Measurements from ENCODE around the gene ACVR1B.
A peak's percentile ranks its signal among the peaks of the same experiment; 100 is the strongest.

ACVR1B gene

DNA sequence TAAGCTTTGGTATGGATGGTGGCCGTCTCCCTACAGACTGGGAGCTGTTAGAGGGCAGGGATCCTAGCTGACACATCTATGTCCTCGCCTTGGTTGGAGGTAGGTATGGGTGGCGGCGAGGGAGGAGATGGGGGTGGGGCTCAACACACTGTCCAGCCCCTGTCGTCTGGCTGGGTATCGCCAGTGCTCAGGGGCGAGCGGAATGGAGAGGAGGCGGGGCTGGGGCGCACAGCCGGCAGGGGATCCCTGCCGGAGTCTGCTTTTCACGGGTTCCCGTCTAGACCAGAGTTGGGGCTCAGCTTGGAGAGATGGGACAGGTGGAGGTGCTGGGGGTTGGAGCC lies 71.3 kb downstream of the ACVR1B start:
- no peak for DNase-seq (ENCODE audit: low spot score)

DNA sequence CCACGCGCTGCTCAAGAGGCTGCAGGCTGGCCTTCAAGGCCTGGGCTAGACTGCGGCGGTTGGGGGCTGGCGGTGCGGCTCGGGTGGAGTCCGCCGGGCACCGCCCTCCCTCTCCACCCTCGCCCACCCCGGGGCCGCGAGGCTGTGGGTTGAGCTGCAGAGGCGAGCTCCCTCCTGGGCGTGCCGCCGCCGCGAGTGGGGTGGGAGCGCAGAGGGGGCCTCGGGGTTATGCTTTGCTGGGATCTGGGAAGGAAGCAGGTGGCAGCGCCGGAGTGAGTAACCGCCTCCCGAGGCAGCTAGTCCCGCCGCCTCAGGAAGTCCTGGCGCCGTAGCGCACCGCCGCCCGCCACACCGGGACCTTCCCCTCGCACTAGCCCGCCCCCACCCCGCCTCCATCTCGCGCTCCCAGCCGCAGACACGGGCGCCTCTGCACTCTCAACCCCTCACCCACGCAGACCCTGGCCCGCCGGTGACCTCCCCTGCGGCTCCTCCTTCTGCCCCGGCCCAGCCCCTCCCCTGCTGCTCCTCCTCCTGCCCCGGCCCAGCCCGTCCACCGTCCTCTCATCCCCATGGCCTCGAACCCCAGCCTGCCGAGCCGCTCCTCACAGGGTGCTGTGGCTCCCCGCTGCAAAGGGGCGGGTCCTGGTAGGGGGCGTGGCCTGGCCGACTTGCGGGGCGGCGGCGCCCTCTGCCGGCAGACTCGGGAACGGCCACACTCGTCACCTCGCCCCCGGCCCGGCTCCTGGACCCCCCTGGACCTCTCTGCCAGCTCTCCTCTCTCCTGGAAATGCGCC lies 71.9 kb downstream of the ACVR1B start:
- peak; percentile 88 for DNase-seq (ENCODE audit: low spot score)

DNA sequence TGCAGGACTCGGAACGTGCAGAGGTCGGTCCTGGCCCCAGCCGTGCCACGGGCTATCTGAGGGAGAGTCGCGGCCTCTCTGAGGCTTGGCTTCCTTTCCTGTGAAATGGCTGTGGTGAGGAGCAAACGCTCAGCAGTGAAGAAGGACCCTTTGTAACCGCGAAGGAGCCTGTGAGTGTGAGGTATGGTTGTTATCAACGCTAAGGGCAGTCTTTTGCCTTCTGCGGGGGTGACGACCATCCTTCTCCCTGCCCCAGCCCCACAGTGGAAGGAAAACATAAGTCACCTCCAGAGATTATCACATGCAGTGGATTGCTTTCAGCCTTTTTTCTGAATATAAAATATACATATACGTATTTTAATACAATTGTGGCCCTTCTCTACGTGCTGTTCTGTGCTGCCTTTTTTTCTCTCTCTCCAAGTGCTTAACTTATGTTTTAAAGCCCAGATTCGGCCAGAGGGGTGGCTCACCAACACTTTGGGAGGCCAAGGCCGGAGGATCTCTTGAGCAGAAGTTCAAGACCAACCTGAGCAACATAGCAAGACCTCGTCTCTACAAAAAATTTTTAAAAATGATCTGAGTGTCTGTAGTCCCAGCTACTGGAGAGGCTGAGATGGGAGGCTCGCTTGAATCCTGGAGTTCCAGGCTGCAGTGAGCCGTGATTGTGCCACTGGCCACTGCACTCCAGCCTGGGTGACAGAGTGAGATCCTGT lies 72.6 kb downstream of the ACVR1B start:
- no peak for DNase-seq (ENCODE audit: low spot score)

DNA sequence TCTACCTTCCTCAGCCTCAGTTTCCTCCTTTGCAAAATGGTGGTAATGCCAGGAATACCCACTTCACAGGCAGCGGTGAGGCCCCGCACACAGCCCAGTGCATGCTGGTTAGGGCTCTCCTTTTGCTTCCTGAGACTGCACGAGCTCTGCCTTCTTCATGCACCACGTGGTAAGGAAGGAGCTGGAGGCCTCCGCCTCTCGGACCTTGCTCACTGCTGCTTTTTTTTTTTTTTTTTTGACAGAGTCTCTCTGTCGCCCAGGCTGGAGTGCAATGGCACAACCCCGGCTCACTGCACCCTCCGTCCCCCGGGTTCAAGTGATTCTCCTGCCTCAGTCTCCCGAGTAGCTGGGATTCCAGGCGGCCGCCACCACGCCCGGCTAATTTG lies 73.3 kb downstream of the ACVR1B start:
- peak; percentile 26 for DNase-seq (ENCODE audit: low spot score)

DNA sequence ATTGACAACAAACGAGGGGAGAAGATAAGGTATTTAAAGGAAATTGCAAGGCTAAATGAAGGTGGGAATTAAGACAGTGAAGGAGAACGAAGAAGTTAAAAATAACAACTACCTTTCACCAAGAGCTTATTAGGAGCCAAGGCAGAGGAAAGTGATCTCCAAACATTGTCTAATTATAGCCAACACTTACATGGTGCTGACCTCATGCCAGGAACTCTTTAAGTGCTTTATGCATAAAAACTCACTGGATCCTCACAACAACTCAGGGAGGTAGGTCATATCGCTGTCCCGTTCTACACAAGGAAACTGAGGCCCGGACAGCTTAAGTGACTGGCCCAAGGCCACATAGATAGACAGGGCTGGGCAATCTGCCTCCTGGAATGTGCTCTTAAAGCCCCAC lies 74.8 kb downstream of the ACVR1B start:
- DNase-seq (ENCODE audit: low spot score): no peak

DNA sequence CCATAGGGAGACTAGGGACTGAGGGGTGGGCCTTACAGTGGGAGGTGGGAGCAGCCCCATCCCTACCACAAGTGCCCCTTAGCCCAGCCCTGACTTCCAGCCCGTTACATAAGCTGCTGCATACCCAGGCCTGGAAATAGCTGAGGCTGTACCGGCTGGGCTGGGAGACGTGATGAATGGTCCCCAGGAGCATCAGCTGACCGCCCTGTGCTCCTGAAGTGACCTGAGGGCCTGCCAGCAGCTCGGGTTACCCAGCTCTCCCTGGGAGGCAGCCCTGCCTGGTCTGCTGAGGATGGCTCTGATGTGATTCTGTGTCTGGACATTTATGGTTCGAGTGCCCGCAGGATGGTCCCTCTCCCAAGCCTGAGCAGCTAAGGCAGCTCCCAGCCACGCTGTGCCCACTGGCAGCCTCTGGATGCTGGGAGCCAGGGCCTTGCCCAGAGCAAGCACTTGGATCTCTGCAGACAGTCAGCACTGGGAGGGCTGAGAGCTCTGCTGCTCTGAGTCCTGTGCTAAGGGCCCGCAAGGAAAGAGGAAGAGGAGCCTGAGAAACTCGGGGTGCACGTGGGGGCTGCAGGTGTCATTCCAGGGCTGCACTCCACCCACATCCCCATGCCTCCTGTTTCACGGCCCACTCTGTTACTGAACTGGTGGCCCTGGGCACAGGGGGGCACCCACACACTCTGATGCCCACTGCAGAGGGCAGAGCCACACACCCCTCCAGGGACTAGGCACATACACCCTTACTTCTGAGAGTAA lies 75.8 kb downstream of the ACVR1B start:
- DNase-seq (ENCODE audit: low spot score): no peak

DNA sequence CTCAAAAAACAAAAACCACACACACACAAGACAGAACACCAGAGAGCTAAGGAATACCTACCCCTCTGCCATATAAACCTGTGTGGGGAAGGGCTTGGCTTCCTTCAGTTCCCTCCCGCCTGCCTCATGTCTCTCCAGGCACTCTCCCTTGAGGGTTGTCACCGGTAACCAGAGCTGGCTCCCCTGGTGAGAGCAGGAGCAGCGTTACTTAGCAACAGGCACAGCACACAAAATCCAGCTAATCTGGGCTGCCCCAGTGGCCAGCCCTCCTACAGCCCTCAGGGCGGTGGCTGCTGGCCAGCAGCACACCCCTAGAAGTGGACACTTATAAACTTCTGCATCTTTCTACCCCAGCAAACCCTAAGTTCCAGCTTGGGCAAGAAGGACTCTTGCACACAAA lies 78.2 kb downstream of the ACVR1B start:
- DNase-seq (ENCODE audit: low spot score): no peak

DNA sequence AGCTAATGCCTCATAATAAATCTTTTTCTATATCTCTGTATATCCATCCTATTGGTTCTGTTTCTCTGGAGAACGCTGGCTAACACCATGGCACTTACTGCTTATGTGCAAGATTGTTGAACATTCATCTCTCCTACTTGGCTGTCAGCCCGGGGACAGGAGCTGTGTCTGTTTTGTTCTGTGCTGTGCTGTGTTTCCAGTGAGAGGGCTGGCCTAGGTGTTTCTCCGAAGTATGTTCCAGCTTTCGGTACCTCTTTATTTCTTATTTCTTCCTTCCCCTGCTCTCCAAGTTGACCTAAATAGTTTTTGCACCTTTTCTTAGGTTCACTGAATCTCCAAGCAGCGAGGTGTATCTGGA lies 80.9 kb downstream of the ACVR1B start:
- no peak for DNase-seq (ENCODE audit: low spot score)

DNA sequence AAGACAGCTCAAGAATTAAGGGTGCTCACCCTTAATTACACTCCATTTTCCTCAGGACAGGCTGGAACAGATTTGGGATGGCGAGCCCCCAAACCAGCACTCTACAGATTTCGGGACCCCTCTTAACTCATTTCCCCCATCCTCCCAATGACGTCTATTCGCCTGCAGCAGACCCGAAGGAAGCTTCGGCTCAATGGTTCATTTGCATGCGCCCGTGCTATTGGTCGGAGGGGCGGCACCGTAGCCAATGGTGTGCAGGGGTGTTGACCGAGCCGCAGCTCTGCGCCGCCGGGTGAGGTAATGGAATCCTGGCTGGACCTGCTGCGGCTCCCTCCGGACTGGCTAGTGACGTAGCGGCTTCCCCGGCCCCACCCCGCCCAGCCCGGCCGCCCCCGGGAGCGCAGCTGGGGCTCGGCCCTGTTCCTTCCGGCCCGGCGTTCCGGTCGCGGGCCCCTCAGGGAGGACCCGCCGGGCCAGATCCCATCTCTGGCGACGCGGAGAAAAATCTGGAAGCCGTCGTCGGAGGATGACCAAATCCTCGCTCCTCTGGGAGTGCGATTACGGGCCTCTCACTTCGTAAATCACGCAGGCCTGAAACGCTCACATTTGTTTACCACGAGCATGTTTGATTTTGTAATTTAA lies 81.4 kb downstream of the ACVR1B start:
- peak; percentile 74 for DNase-seq (ENCODE audit: low spot score)

DNA sequence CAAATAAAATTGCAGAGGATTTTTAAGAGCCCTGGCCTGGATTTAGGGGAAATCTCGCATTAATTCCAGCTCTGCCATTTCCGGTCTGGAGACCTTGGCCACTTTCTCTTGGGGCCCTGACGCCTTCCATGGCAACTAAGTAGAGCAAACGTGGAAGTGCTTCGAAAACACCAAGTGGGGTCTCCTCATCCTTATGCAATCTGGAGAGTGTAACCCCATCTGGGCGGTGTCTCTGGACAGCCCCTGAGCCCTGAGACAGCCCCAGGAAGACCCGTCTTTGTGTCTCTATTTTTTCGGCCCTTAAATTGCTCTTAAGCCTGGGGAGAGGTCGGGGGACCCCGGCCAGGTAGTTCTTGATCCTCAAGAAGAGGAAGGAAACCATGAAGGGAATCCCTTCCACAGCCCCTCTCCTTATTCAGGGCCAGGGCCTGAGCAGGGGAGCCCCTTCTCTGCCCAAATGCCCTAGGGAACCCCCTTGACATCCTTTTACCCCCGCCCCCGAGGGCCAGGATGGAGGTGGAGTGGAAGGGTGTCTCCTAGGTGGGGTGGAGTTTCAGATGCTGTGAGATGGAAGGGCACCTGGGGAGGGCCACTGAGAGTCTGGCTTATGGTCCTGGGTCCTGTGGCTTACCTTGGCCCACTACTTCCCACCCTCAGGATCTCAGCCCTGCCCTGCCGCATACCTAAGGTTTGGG lies 82.1 kb downstream of the ACVR1B start:
- no peak for DNase-seq (ENCODE audit: low spot score)

DNA sequence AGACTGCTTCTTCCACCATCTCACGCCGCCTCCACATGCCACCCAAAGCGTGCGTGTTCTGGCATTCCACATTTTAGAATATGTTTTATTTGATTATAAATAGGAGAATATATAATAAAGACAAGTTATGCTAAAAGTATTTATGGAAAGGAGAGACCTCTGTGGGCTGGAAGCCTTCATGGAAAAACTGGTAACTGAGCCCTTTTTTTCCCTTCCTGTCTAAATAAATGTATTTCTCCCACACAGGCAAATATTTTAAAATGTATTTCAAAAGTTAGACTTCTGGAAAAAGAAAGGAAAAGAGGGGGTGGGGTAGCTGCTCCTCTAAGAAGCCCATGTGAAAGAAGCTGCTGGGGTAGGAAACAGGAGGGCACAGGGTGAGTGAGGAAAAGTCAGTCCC lies 83.7 kb downstream of the ACVR1B start:
- no peak for DNase-seq (ENCODE audit: low spot score)

DNA sequence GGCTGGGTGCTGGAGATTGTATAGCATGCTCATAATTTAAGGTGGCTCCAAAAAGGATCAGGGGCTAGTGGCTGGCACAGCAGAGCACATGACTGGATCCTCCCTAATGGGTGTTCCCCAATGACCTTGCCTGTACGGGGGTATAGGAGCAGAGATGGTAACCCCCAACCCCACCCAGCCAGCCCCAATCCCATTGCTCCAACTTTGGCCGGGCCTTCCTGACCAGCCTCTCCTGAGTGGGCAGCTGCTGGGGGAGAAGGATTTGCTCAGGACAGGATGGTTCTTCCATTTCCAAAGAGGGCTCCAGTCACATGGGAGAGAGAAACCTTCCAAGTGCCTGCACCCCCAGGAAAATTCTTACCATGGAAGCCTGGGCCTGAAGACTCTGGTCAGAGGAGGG lies 84.4 kb downstream of the ACVR1B start:
- no peak for DNase-seq (ENCODE audit: low spot score)

DNA sequence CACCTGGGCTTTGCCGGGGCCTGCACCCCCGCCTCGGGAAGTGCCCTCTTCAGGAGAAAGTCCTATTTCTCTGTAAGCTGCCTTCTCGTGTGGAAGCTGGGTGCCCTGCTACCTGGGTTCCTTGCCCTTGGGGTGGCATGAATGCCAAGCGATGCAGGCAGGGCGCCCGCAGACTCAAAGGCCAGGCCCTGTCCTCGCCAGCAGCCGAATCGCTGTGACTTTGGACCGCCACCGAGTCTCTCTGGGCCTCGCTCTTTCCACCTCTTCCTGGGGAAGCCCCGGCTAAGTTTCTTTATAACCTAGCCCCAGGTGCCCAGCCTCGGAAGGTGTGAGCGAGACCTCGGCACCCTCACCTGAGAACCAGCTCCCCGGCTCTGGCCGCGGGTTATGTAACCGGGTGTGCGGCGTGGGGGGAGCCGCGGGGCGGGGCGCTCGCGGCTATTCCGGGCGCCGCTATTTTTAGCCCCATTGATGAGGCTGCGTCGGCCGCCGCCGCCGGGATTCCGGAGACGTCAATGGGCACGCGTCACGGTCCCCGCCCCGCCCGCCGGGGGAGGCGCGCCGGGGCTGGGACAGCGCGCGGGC lies 85.2 kb downstream of the ACVR1B start:
- no peak for DNase-seq (ENCODE audit: low spot score)

DNA sequence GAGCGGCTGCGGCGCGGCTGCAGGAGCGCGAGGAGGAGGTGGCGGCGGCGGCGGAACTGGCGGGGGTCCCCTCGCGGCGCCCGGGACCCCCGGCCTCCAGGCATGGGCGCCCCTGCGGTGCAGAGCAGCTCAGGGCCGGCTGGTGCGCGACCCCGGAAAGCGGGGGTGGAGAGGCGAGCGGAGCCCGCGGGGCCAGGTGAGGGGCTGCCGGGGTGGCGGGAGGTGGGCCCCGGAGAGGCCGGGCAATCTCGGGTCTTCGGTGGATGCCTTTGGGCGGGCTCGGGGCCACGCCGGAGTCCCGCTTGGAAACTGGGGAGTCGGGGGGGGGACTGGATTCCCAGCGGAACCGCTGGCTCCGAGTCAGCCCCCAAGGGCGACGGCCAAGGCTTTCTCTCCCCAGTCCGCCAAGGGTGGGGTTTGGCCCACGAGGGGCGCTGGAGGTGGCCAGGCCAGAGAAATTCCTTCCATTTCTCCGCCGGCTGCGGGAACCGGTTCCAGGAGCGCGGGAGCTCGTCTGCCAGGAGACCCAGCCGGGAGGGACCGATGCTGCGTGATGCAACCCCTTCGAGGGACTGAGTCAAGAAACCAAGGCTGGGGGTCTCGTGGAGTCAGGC lies 85.9 kb downstream of the ACVR1B start:
- DNase-seq (ENCODE audit: low spot score): no peak

DNA sequence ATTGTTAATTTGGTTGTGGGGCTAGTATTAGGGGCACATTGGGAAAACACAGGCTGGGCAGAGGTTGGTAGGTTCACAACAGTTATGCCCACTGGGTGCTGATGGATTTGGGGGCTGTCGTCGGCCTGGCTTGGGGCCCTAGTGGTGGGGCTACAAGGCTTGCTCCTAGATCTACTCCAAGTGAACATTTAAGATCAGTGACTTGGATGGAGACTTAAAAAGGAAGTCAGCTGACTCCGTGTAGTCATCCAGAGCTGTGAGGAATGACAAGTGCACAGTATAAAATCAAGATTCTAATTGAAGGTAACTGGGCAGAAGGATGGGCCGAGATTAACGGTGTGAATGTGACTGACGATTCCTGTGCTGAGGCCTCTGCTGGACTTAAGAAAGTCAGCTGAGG lies 86.9 kb downstream of the ACVR1B start:
- DNase-seq (ENCODE audit: low spot score): no peak

DNA sequence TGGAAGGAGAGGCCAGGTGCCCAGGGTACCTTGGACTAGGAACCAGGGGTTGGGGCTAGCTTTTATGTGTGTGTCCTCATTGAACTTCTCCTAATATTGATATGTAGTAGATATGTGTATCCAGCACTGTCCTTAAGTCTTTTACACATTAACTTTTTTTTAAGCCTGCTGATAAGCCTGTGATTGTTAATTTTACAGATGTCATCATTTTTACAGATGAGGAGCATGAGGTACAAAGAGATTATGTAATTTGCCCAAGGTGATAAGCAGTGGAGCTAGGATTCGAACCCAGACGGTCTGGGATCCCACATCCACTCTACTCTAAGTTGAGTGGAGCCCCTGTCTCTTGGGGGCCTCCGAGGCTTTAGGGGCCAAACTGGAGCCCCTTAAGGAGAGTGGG lies 89.5 kb downstream of the ACVR1B start:
- DNase-seq (ENCODE audit: low spot score): no peak

DNA sequence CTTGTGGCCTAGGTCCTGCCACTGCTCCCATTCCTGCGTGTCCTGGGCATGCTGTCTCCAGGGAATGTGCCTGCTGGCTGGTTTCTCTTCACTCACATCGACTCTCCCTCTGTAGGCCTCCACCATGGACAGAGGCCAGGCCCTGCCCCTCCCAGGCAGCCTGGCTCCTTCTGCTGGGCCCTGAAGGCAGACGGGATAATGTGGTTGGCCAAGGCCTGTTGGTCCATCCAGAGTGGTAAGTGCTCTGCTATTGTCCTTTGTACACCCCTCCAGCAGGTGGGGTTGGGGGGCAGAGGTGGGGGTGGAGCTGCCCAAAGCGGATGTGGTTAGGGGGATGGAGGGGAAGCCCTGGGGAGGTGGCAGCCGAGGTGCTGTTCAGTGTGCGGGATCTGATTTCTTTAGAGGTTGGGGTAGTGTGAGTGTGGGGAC lies 90.2 kb downstream of the ACVR1B start:
- no peak for DNase-seq (ENCODE audit: low spot score)

DNA sequence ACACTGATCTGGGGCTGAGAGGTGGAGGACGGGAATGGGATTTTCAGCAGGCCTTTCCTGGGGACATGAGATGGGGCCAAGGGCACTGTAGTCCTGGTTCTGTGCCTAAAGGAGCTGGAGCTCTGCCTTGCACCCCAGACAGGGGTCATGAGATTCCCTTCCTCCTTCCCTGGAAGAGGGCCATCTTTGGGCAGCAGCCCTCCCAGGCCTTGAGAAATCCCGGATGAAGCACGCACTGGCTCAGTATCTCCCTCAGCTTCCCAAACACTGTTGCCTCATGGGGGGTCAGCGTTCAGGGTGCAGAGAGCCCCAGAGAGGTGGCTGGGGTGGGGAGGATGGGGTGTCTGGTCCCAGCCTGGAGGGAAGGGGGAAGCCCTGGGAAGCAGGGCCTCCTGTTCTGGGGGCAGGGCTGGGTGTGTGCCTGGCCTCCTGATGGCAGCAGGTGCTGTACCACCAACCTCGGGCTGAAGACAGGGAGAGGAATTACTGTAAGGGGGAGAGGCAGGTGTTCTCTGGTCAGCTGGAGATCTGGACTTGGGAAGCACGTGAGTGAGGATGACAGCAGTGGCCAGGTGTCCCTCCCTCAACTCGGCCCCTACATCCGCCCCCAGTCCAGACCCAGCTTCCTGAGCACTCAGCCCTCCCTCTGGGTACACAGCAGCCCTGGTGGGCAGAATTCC lies 91.3 kb downstream of the ACVR1B start:
- no peak for DNase-seq (ENCODE audit: low spot score)

DNA sequence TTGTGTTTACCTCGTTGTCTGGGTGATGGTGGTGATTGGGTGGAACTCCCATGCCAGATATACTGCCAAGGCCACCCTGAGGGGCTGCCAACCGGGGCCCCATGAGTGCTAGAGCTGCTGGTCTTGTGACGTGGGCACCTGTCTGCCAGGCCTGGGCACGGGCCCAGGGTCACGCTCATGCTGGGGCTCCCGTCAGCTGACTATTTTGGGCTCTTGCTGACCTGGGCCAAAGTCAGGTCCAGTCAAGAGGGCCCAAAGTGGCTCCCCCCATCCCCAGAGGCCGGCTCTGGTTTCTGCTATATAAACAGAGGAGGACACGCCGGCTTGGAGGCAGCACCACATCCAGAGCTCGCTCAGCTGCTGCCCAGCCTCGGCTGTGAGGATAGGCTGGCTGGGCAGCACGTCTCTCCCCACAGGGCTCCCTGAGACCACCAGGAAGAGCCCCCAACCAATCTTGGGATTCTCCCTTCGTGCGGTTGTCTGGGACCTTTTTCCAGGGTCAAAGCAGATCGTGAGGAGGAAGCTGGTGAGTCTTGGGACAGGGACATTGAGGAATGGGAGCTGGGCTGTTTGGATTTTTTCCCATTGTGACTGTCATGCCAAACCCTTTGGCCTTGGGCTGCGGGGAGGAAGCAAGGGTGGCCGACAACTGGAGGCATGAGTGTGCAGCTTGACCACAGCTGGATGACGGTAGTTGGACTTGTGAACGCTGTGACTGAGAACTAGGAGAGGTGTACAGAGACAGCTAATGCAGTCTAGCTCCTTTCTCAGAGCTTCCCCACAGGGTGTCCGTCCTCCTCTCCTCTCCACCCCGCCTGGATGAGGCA lies 92.1 kb downstream of the ACVR1B start:
- no peak for DNase-seq (ENCODE audit: low spot score)

Measured in hematopoietic multipotent progenitor cell treated with erythropoietin and hydrocortisone succinate and interleukin-3 and kit ligand, for 17 days (in vitro differentiated cells).